H1 (cell line): ENCODE results near the gene DMPK. TPM values are rescaled to one million over a fixed set of nuclear protein-coding genes. Genes with fewer than 3 reads are reported as not detected.

Source experiments
- CTCF ChIA-PET: fragments of 300-600 bp; sonication (Branson Sonifier 250); formaldehyde crosslinking; loops from one replicate; lab custom pipeline; 2021; ENCODE audit not compliant: partially characterized antibody; lab: Charles Lee
- POLR2A ChIA-PET: fragments of 300-600 bp; sonication (Branson Sonifier 250); formaldehyde crosslinking; loops from one replicate; lab custom pipeline; 2021; ENCODE audit warnings: inconsistent platforms; ENCODE audit not compliant: partially characterized antibody; lab: Charles Lee
- DNase-seq, 2 experiments: peaks; one replicate each; pipeline versions ENCODE4 v3.0.0 to v3.0.0-alpha.2; 2010 to 2022; ENCODE audit warnings: low spot score in 2 of 2, low read depth in 1 of 2, mixed read lengths in 1 of 2
- FAIRE-seq: peaks from 2 replicates; lab custom pipeline; 2011; peaks lifted over from hg19 to GRCh38; lab: Jason Lieb, UNC
- H2AFZ ChIP-seq: 2 replicates; pipeline ENCODE4 v1.8.1; 2012; ENCODE audit warnings: low read length, inconsistent platforms
- H2AK5ac ChIP-seq: 2 replicates; pipeline ENCODE4 v1.6.1; 2013; ENCODE audit warnings: low read depth, low read length
- H2BK120ac ChIP-seq: replicated peaks from 2 replicates; pipeline ENCODE3; 2013; ENCODE audit warnings: low read depth, low read length, inconsistent platforms
- H2BK12ac ChIP-seq: 2 replicates; pipeline ENCODE4 v1.6.1; 2013; ENCODE audit warnings: low read depth, low read length
- H2BK15ac ChIP-seq: 2 replicates; pipeline ENCODE4 v1.6.1; 2013; ENCODE audit warnings: low read length
- H2BK20ac ChIP-seq: 2 replicates; pipeline ENCODE4 v1.6.1; 2013; ENCODE audit warnings: low read length
- H2BK5ac ChIP-seq: 2 replicates; pipeline ENCODE4 v1.6.1; 2013; ENCODE audit warnings: low read depth, low read length
- H3K14ac ChIP-seq: 2 replicates; pipeline ENCODE4 v1.6.1; 2013; ENCODE audit warnings: inconsistent platforms; ENCODE audit not compliant: insufficient read length
- H3K18ac ChIP-seq: 2 replicates; pipeline ENCODE4 v1.6.1; 2013; ENCODE audit warnings: low read length; ENCODE audit errors: extremely low read depth
- H3K23ac ChIP-seq: 2 replicates; pipeline ENCODE4 v1.6.1; 2013; ENCODE audit warnings: inconsistent platforms; ENCODE audit not compliant: insufficient read length
- H3K23me2 ChIP-seq: 2 replicates; pipeline ENCODE4 v1.6.1; 2013; ENCODE audit warnings: low read depth, low read length
- H3K27ac ChIP-seq: 2 replicates; pipeline ENCODE4 v1.6.1; 2011; ENCODE audit warnings: low read depth, low read length, inconsistent platforms
- H3K27me3 ChIP-seq, 4 experiments: replicated peaks in 1 of 4; 1 replicate in 1 of 4; 2 replicates in 3 of 4; pipeline versions ENCODE4 v1.6.1 to v1.8.1; 2011 to 2013; ENCODE audit warnings: low read length in 3 of 4, mild to moderate bottlenecking in 3 of 4, inconsistent platforms in 2 of 4, mixed read lengths in 2 of 4, moderate library complexity in 1 of 4; ENCODE audit not compliant: control insufficient read depth in 3 of 4, insufficient read depth in 3 of 4; ENCODE audit errors: extremely low read depth in 1 of 4
- H3K36me3 ChIP-seq, 4 experiments: 2 replicates each; pipeline versions ENCODE4 v1.6.1 to v1.8.1; 2011 to 2013; ENCODE audit warnings: mild to moderate bottlenecking in 4 of 4, low read length in 3 of 4, moderate library complexity in 2 of 4, control low read depth in 1 of 4, inconsistent platforms in 1 of 4; ENCODE audit not compliant: insufficient read depth in 4 of 4, control insufficient read depth in 2 of 4
- H3K4ac ChIP-seq: replicated peaks from 2 replicates; pipeline ENCODE3; 2013; ENCODE audit warnings: low read length, low read depth, mixed read lengths, inconsistent platforms; ENCODE audit not compliant: insufficient read length
- H3K4me1 ChIP-seq, 4 experiments: replicated peaks in 1 of 4; 1 replicate in 1 of 4; 2 replicates in 3 of 4; pipeline versions ENCODE4 v1.6.1 to v1.8.1; 2011 to 2013; ENCODE audit warnings: low read length in 3 of 4, inconsistent platforms in 2 of 4, mixed read lengths in 1 of 4; ENCODE audit not compliant: insufficient read depth in 4 of 4, control insufficient read depth in 3 of 4
- H3K4me2 ChIP-seq, 2 experiments: 2 replicates each; pipeline versions ENCODE4 v1.6.1 to v1.8.1; 2011 to 2013; ENCODE audit warnings: low read depth in 2 of 2, low read length in 2 of 2, control low read depth in 1 of 2, inconsistent platforms in 1 of 2, mild to moderate bottlenecking in 1 of 2; ENCODE audit not compliant: insufficient read depth in 1 of 2
- H3K4me3 ChIP-seq, 4 experiments: fragments of 200-600, 300-600 bp in 1 of 4; sonication (generic), shearing (Covaris generic), sonication (Bioruptor Twin) in 1 of 4; 2 replicates each; pipeline versions ENCODE4 v1.5.1 to v1.8.1; 2011 to 2016; ENCODE audit warnings: low read length in 4 of 4, low read depth in 3 of 4, control low read depth in 2 of 4, inconsistent platforms in 2 of 4, mild to moderate bottlenecking in 2 of 4, mixed read lengths in 1 of 4, moderate library complexity in 1 of 4; ENCODE audit not compliant: insufficient read depth in 2 of 4; ENCODE audit errors: extremely low read depth in 1 of 4
- H3K56ac ChIP-seq: replicated peaks from 2 replicates; pipeline ENCODE3; 2013; ENCODE audit warnings: low read depth, mild to moderate bottlenecking, mixed read lengths, low read length, inconsistent platforms; ENCODE audit not compliant: insufficient read length
- H3K79me1 ChIP-seq: 2 replicates; pipeline ENCODE4 v1.6.1; 2013; ENCODE audit warnings: low read depth, low read length, control low read depth
- H3K79me2 ChIP-seq, 2 experiments: 2 replicates each; pipeline versions ENCODE4 v1.6.1 to v1.8.1; 2012 to 2013; ENCODE audit warnings: low read length in 2 of 2, mild to moderate bottlenecking in 2 of 2, inconsistent platforms in 1 of 2; ENCODE audit not compliant: insufficient read depth in 2 of 2, control insufficient read depth in 1 of 2
- H3K9ac ChIP-seq, 4 experiments: replicated peaks in 1 of 4; 1 replicate in 1 of 4; 2 replicates in 3 of 4; pipeline versions ENCODE4 v1.6.1 to v1.8.1; 2011 to 2013; ENCODE audit warnings: low read depth in 3 of 4, low read length in 3 of 4, control low read depth in 2 of 4, mild to moderate bottlenecking in 2 of 4, moderate library complexity in 2 of 4, inconsistent platforms in 1 of 4; ENCODE audit errors: extremely low read depth in 1 of 4
- H3K9me3 ChIP-seq, 2 experiments: 2 replicates each; pipeline versions ENCODE4 v1.6.1 to v1.8.1; 2012 to 2013; ENCODE audit warnings: mild to moderate bottlenecking in 2 of 2, moderate library complexity in 2 of 2, control low read depth in 1 of 2, inconsistent platforms in 1 of 2, low read depth in 1 of 2, low read length in 1 of 2, mixed read lengths in 1 of 2; ENCODE audit not compliant: insufficient read depth in 2 of 2
- H4K20me1 ChIP-seq, 2 experiments: replicated peaks in 1 of 2; 2 replicates each; pipeline versions ENCODE3 to v1.8.1; 2011 to 2013; ENCODE audit warnings: inconsistent platforms in 2 of 2, low read length in 2 of 2, mild to moderate bottlenecking in 1 of 2; ENCODE audit not compliant: insufficient read depth in 2 of 2, control insufficient read depth in 1 of 2
- H4K5ac ChIP-seq: 2 replicates; pipeline ENCODE4 v1.6.1; 2013; ENCODE audit warnings: low read length, low read depth, mixed read lengths, inconsistent platforms; ENCODE audit not compliant: insufficient read length
- H4K8ac ChIP-seq: 2 replicates; pipeline ENCODE4 v1.8.0; 2013; ENCODE audit warnings: mild to moderate bottlenecking, moderate library complexity, low read length, inconsistent platforms; ENCODE audit not compliant: insufficient read depth; ENCODE audit errors: extremely low read depth
- H4K91ac ChIP-seq: replicated peaks from 2 replicates; pipeline ENCODE3; 2013; ENCODE audit warnings: low read length, mixed read lengths, inconsistent platforms; ENCODE audit not compliant: insufficient read length
- BACH1 ChIP-seq: IDR thresholded peaks from 2 replicates; pipeline ENCODE4 v1.6.1; 2012; ENCODE audit warnings: low read length, improper control_type of control experiment
- BCL11A ChIP-seq, 2 experiments: IDR thresholded peaks; one replicate each; pipeline ENCODE4 v1.6.1; 2011; ENCODE audit warnings: low read depth in 2 of 2, low read length in 2 of 2, mild to moderate bottlenecking in 2 of 2
- GABPA ChIP-seq: IDR thresholded peaks from 2 replicates; pipeline ENCODE4 v1.6.1; 2011; ENCODE audit warnings: mild to moderate bottlenecking, low read length, moderate library complexity, borderline replicate concordance; ENCODE audit not compliant: insufficient read depth
- JUN ChIP-seq: IDR thresholded peaks from 2 replicates; pipeline ENCODE4 v1.6.1; 2011; ENCODE audit warnings: low read depth, mild to moderate bottlenecking, improper control_type of control experiment, low read length
- RFX5 ChIP-seq: IDR thresholded peaks from 2 replicates; pipeline ENCODE4 v1.6.1; 2011; ENCODE audit warnings: low read depth, low read length, improper control_type of control experiment, borderline replicate concordance
- TAF1 ChIP-seq: IDR thresholded peaks from 2 replicates; pipeline ENCODE4 v1.6.1; 2011; ENCODE audit warnings: mild to moderate bottlenecking, low read depth, low read length
- TBP ChIP-seq: IDR thresholded peaks from 2 replicates; pipeline ENCODE4 v1.6.1; 2011; ENCODE audit warnings: low read depth, low read length, improper control_type of control experiment
- WGBS, 2 experiments: shearing (Covaris generic) in 1 of 2; methylation state at CpG; one replicate each; pipeline versions ENCODE4 v1.1.6 to v1.1.7; 2013 to 2015; ENCODE audit warnings: low lambda C conversion rate in 2 of 2, mixed read lengths in 2 of 2, inconsistent platforms in 1 of 2, low coverage in 1 of 2, missing lambda C conversion rate in 1 of 2; ENCODE audit not compliant: insufficient replicate concordance in 2 of 2, insufficient coverage in 1 of 2, insufficient read length in 1 of 2; ENCODE audit errors: extremely low coverage in 1 of 2, missing lambda C conversion rate in 1 of 2; 5-methylcytosine and 5-hydroxymethylcytosine counted together
- polyA plus RNA-seq, 7 experiments: library from polyadenylated mRNA; depleted of rRNA in 3 of 7; stranded (reverse) in 5 of 7; unstranded in 2 of 7; fragments of >200 nt in 5 of 7; fragments of 200-250 nt in 2 of 7; gene quantifications; 1 replicate in 5 of 7; 2 replicates in 1 of 7; 4 replicates in 1 of 7; pipeline versions ENCODE4 v1.2.1 to v1.2.3, GENCODE V29; 2011 to 2013; ENCODE audit warnings: missing spikeins in 2 of 7, mixed read lengths in 2 of 7
- total RNA-seq: library from RNA; stranded (reverse); fragmentation: NEBNext Ultra II Directional; extraction: Animal tissue kit (Norgen Biotek cat#: 25700); gene quantifications from 2 replicates; pipeline ENCODE4 v1.2.1, GENCODE V29; 2021
- TF ChIP-seq, protein P1 (sequence below): IDR thresholded peaks from 2 replicates; pipeline ENCODE4 v1.6.1; 2011; ENCODE audit warnings: low read depth, mild to moderate bottlenecking, low read length; ENCODE audit not compliant: insufficient read depth

DMPK gene
- total and polyA plus RNA-seq, 2 of the 8 experiments (the other 6 are each of a cell fraction or from before 2014, with no cell fraction given) = 13.7 to 27.4 TPM

- Histone ChIP-seq H2BK120ac (no peak overlapping the region), H2BK12ac (no peak overlapping the region), H3K27ac (no peak overlapping the region), H4K5ac (no peak overlapping the region), H3K4me2 (no peak overlapping the region), H3K9ac (no peak overlapping the region), H3K27me3 (no peaks in the 10 kb centered on the region; a peak in 1 of 7 replicates), H4K8ac (no peak overlapping the region), H3K4ac (no peak overlapping the region), H2BK15ac (0 out of 2 replicates have a peak overlapping the region, but pooled peaks have one; percentile 2), H3K4me1 (no peaks in the 10 kb centered on the region), H3K14ac (no peak overlapping the region), H4K20me1 (no peaks in the 10 kb centered on the region), H2BK20ac (no peak overlapping the region), H3K23ac (no peak overlapping the region), H3K36me3 (no peaks in the 10 kb centered on the region), H3K23me2 (no peaks in the 10 kb centered on the region), H3K18ac (no peak overlapping the region), H2AK5ac (no peak overlapping the region), H3K79me1 (no peaks in the 10 kb centered on the region), H3K56ac (no peak overlapping the region), H2AFZ (no peak overlapping the region), H3K9me3 (no peaks in the 10 kb centered on the region), H4K91ac (no peak overlapping the region), H2BK5ac (no peak overlapping the region), H3K4me3 (no peak overlapping the region), H3K79me2 (no peaks in the 10 kb centered on the region)
- FAIRE-seq (no peak), DNase-seq (no peak)
- WGBS, 2 experiments = 86% methylated on average over 5 of the region's 5 CpGs; no CpG with 5 or more reads in 1 of the 2 experiments
- TF ChIP-seq, protein P1, sequence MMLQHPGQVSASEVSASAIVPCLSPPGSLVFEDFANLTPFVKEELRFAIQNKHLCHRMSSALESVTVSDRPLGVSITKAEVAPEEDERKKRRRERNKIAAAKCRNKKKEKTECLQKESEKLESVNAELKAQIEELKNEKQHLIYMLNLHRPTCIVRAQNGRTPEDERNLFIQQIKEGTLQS = no peak
- TF ChIP-seq TAF1 = no peak
- TF ChIP-seq GABPA = no peak
- no peak for TF ChIP-seq TBP
- TF ChIP-seq BCL11A (IDR thresholded peaks at IDR 0.05; ENCODE audit: low read depth in 2 of 2, low read length in 2 of 2) = no peak
- TF ChIP-seq BACH1 = no peak
- TF ChIP-seq RFX5 = no peak
- TF ChIP-seq JUN = no peak
- ChIA-PET CTCF (no interaction called here), POLR2A (interaction anchor here (12.9 kb wide), 1 partner anchor 23 kb away, joined by 153 read pairs; the partner anchor contains the start of gene SIX5)
Measured at GRCh38 chr19:45747513-45747912, 34.8 kb downstream of the DMPK start.
